Common myeloid progenitor, CD34-positive (primary cell): Measurements from ENCODE around the gene MAGEA9.
"Not testable (repeated sequence)": the region's sequence is repeated elsewhere in the genome, so short reads cannot be mapped to it uniquely, and the experiment has no call there.

Experiments
- CTCF ChIA-PET: fragments of 350-600 bp; sonication (Branson Sonifier 250); formaldehyde crosslinking; loops from one replicate; lab custom pipeline; 2021; ENCODE audit warnings: antibody characterized with exemption; lab: Charles Lee
- POLR2A ChIA-PET: fragments of 350-600 bp; sonication (Branson Sonifier 250); formaldehyde crosslinking; loops from one replicate; lab custom pipeline; 2021; ENCODE audit warnings: antibody characterized with exemption; lab: Charles Lee
- DNase-seq, 3 donors: peaks; one replicate each; pipeline versions ENCODE4 v3.0.0 to v3.0.0-alpha.2; 2013
- H3K27ac ChIP-seq, 2 experiments: 1 replicate in 1 of 2; 2 replicates in 1 of 2; pipeline ENCODE4 v1.7.0; 2013; ENCODE audit warnings: inconsistent platforms in 2 of 2, low read length in 2 of 2, mild to moderate bottlenecking in 2 of 2, low read depth in 1 of 2, moderate library complexity in 1 of 2; ENCODE audit not compliant: severe bottlenecking in 2 of 2, insufficient read depth in 1 of 2, poor library complexity in 1 of 2
- H3K27me3 ChIP-seq, 5 experiments: replicated peaks in 2 of 5; 1 replicate in 3 of 5; 2 replicates in 2 of 5; pipeline versions ENCODE4 v1.6.1 to v1.7.0; 2013; ENCODE audit warnings: low read length in 4 of 5, mild to moderate bottlenecking in 2 of 5, moderate library complexity in 2 of 5, inconsistent platforms in 1 of 5; ENCODE audit not compliant: insufficient read depth in 5 of 5, control insufficient read depth in 4 of 5
- H3K36me3 ChIP-seq, 4 experiments: 1 replicate in 2 of 4; 2 replicates in 2 of 4; pipeline versions ENCODE4 v1.6.1 to v1.7.0; 2013; ENCODE audit warnings: low read length in 3 of 4, control low read depth in 1 of 4, mild to moderate bottlenecking in 1 of 4; ENCODE audit not compliant: control insufficient read depth in 4 of 4, insufficient read depth in 4 of 4
- H3K4me1 ChIP-seq, 4 experiments: 1 replicate in 3 of 4; 2 replicates in 1 of 4; pipeline versions ENCODE4 v1.6.1 to v1.7.1; 2013; ENCODE audit warnings: low read length in 3 of 4, mild to moderate bottlenecking in 3 of 4, control low read depth in 1 of 4, inconsistent platforms in 1 of 4, moderate library complexity in 1 of 4; ENCODE audit not compliant: control insufficient read depth in 4 of 4, insufficient read depth in 4 of 4; ENCODE audit errors: control extremely low read depth in 1 of 4
- H3K4me3 ChIP-seq, 7 experiments: 1 replicate in 4 of 7; 2 replicates in 3 of 7; pipeline versions ENCODE4 v1.5.1 to v1.7.0; 2013; ENCODE audit warnings: mild to moderate bottlenecking in 7 of 7, low read length in 6 of 7, moderate library complexity in 6 of 7, inconsistent platforms in 2 of 7, low read depth in 2 of 7, control low read depth in 1 of 7; ENCODE audit not compliant: insufficient read depth in 4 of 7, control insufficient read depth in 1 of 7; ENCODE audit errors: extremely low read depth in 1 of 7
- H3K9me3 ChIP-seq, 5 experiments: 1 replicate in 4 of 5; 2 replicates in 1 of 5; pipeline versions ENCODE4 v1.6.1 to v1.7.1; 2013; ENCODE audit warnings: low read length in 4 of 5, mild to moderate bottlenecking in 2 of 5, inconsistent platforms in 1 of 5, low read depth in 1 of 5, moderate library complexity in 1 of 5; ENCODE audit not compliant: control insufficient read depth in 4 of 5, insufficient read depth in 2 of 5; ENCODE audit errors: control extremely low read depth in 1 of 5
- WGBS: methylation state at CpG from one replicate; pipeline ENCODE4 v1.1.5; 2013; ENCODE audit not compliant: insufficient coverage; 5-methylcytosine and 5-hydroxymethylcytosine counted together

MAGEA9 gene

GRCh38 chrX:149759824-149760223, 21.9 kb upstream of the MAGEA9 start:
- DNase-seq: no peak
- POLR2A ChIA-PET: no interaction called here
- Histone ChIP-seq H3K4me3 (no peak overlapping the region), H3K27ac (no peak overlapping the region), H3K36me3 (no peaks in the 10 kb centered on the region), H3K27me3 (peaks cover 0 to 2% (median 0%) of the 10 kb centered on the region in 5 experiments), H3K9me3 (no peaks in the 10 kb centered on the region), H3K4me1 (no peaks in the 10 kb centered on the region)
- CTCF ChIA-PET: no interaction called here
- WGBS: 92% methylated on average over 7 of the region's 7 CpGs

- Histone ChIP-seq H3K36me3 (no peaks in the 10 kb centered on the region), H3K9me3 (no peaks in the 10 kb centered on the region), H3K4me3 (no peak overlapping the region), H3K27me3 (no peaks in the 10 kb centered on the region), H3K4me1 (no peaks in the 10 kb centered on the region), H3K27ac (no peak overlapping the region)
- 100% methylated on average over 1 of the region's 3 CpGs for WGBS
- DNase-seq: no peak
- ChIA-PET CTCF (no interaction called here), POLR2A (no interaction called here)
Measured at GRCh38 chrX:149760965-149761364, 20.8 kb upstream of the MAGEA9 start.

GRCh38 chrX:149761858-149762674, 19.7 kb upstream of the MAGEA9 start:
- WGBS: 83% methylated on average over 10 of the region's 22 CpGs
- H3K9me3 ChIP-seq, H3K4me1 ChIP-seq, CTCF ChIA-PET, H3K27ac ChIP-seq, H3K36me3 ChIP-seq, POLR2A ChIA-PET, H3K27me3 ChIP-seq, DNase-seq, H3K4me3 ChIP-seq: not testable (repeated sequence)

GRCh38 chrX:149762696-149763614, 18.8 kb upstream of the MAGEA9 start:
- ChIA-PET POLR2A (no interaction called here), CTCF (no interaction called here)
- H3K36me3 ChIP-seq: no peaks in the 10 kb centered on the region
- no peaks in the 10 kb centered on the region for H3K27me3 ChIP-seq
- DNase-seq: no peak
- no peak overlapping the region for H3K27ac ChIP-seq
- H3K9me3 ChIP-seq: no peaks in the 10 kb centered on the region
- no peak overlapping the region for H3K4me3 ChIP-seq
- H3K4me1 ChIP-seq: no peaks in the 10 kb centered on the region
- 75% methylated on average over 7 of the region's 11 CpGs for WGBS

GRCh38 chrX:149770344-149770743, 11.4 kb upstream of the MAGEA9 start:
- CTCF ChIA-PET, H3K9me3 ChIP-seq, H3K36me3 ChIP-seq, H3K4me3 ChIP-seq, H3K27me3 ChIP-seq, DNase-seq, H3K27ac ChIP-seq, POLR2A ChIA-PET, H3K4me1 ChIP-seq: not testable (repeated sequence)
- no CpG with 5 or more reads among the region's 12 CpGs for WGBS

- H3K9me3 ChIP-seq, H3K36me3 ChIP-seq, H3K4me1 ChIP-seq, CTCF ChIA-PET, H3K27ac ChIP-seq, POLR2A ChIA-PET, DNase-seq, H3K27me3 ChIP-seq, H3K4me3 ChIP-seq: not testable (repeated sequence)
- no CpG with 5 or more reads among the region's 9 CpGs for WGBS
Measured at GRCh38 chrX:149773026-149773425, 8.7 kb upstream of the MAGEA9 start.

GRCh38 chrX:149773768-149774167, 8.0 kb upstream of the MAGEA9 start, which contains the start of gene HSFX1:
Gene HSFX1 (plus strand): TSS chrX:149774068. CDS start chrX:149774682, 614 bp downstream.
- H3K27me3 ChIP-seq, DNase-seq, H3K27ac ChIP-seq, CTCF ChIA-PET, H3K4me1 ChIP-seq, H3K4me3 ChIP-seq, POLR2A ChIA-PET, H3K36me3 ChIP-seq, H3K9me3 ChIP-seq: not testable (repeated sequence)
- WGBS: no CpG with 5 or more reads among the region's 17 CpGs
